H9 (cell line): ENCODE measurements around the gene EIF6. TPM values are rescaled to one million over a fixed set of nuclear protein-coding genes. Genes with fewer than 3 reads are reported as not detected.

ENCODE experiments used
- DNase-seq: peaks from one replicate; pipeline ENCODE4 v3.0.0-alpha.2; 2017
- H2AFZ ChIP-seq: one replicate; pipeline ENCODE4 v1.6.1; 2013; ENCODE audit warnings: mild to moderate bottlenecking, low read length, control low read depth, moderate library complexity
- H2AK5ac ChIP-seq: 2 replicates; pipeline ENCODE4 v1.6.1; 2013; ENCODE audit warnings: low read length, control low read depth, mixed read lengths; ENCODE audit not compliant: insufficient read length
- H2BK120ac ChIP-seq: one replicate; pipeline ENCODE4 v1.6.1; 2013; ENCODE audit warnings: low read depth, mild to moderate bottlenecking, low read length, control low read depth, inconsistent platforms; ENCODE audit not compliant: poor library complexity, severe bottlenecking
- H2BK12ac ChIP-seq: 2 replicates; pipeline ENCODE4 v1.6.1; 2013; ENCODE audit warnings: low read length, control low read depth, mixed read lengths, low read depth; ENCODE audit not compliant: insufficient read length
- H2BK15ac ChIP-seq: 2 replicates; pipeline ENCODE4 v1.6.1; 2013; ENCODE audit warnings: low read depth, low read length, control low read depth
- H2BK20ac ChIP-seq: one replicate; pipeline ENCODE4 v1.6.1; 2013; ENCODE audit warnings: low read depth, mild to moderate bottlenecking, low read length, control low read depth, inconsistent platforms; ENCODE audit not compliant: poor library complexity, severe bottlenecking
- H2BK5ac ChIP-seq: 2 replicates; pipeline ENCODE4 v1.6.1; 2013; ENCODE audit warnings: low read length, control low read depth, mixed read lengths; ENCODE audit not compliant: insufficient read length
- H3K14ac ChIP-seq: 2 replicates; pipeline ENCODE4 v1.6.1; 2013; ENCODE audit warnings: low read length, control low read depth; ENCODE audit not compliant: insufficient read depth
- H3K18ac ChIP-seq: 2 replicates; pipeline ENCODE4 v1.6.1; 2013; ENCODE audit warnings: low read depth, mild to moderate bottlenecking, mixed read lengths, low read length, control low read depth; ENCODE audit not compliant: insufficient read length
- H3K23ac ChIP-seq: 2 replicates; pipeline ENCODE4 v1.6.1; 2013; ENCODE audit warnings: low read length, control low read depth, mixed read lengths, low read depth; ENCODE audit not compliant: insufficient read length
- H3K23me2 ChIP-seq: 2 replicates; pipeline ENCODE4 v1.6.1; 2013; ENCODE audit warnings: low read depth, mild to moderate bottlenecking, mixed read lengths, low read length, control low read depth; ENCODE audit not compliant: insufficient read length, poor library complexity, severe bottlenecking
- H3K27ac ChIP-seq: 2 replicates; pipeline ENCODE4 v1.5.1; 2013; ENCODE audit warnings: low read length, control low read depth, mixed read lengths, low read depth; ENCODE audit not compliant: insufficient read length
- H3K27me3 ChIP-seq: 2 replicates; pipeline ENCODE4 v1.6.1; 2013; ENCODE audit warnings: low read length, control low read depth, inconsistent platforms; ENCODE audit not compliant: insufficient read depth
- H3K4ac ChIP-seq: 2 replicates; pipeline ENCODE4 v1.6.1; 2013; ENCODE audit warnings: low read depth, mild to moderate bottlenecking, control low read depth, inconsistent platforms, low read length, moderate library complexity
- H3K4me1 ChIP-seq: 2 replicates; pipeline ENCODE4 v1.6.1; 2013; ENCODE audit warnings: low read length, control low read depth, inconsistent platforms; ENCODE audit not compliant: insufficient read depth
- H3K4me2 ChIP-seq: 2 replicates; pipeline ENCODE4 v1.6.1; 2013; ENCODE audit warnings: low read length, control low read depth, mixed read lengths; ENCODE audit not compliant: insufficient read length, insufficient read depth
- H3K56ac ChIP-seq: 2 replicates; pipeline ENCODE4 v1.6.1; 2013; ENCODE audit warnings: low read depth, mild to moderate bottlenecking, mixed read lengths, low read length, control low read depth; ENCODE audit not compliant: insufficient read length
- H3K79me1 ChIP-seq: 2 replicates; pipeline ENCODE4 v1.6.1; 2013; ENCODE audit warnings: low read depth, mild to moderate bottlenecking, moderate library complexity, low read length, control low read depth, inconsistent platforms; ENCODE audit not compliant: insufficient read depth, poor library complexity, severe bottlenecking
- H3K79me2 ChIP-seq: 2 replicates; pipeline ENCODE4 v1.6.1; 2013; ENCODE audit warnings: low read length, control low read depth, inconsistent platforms; ENCODE audit not compliant: insufficient read depth
- H3K9ac ChIP-seq: 2 replicates; pipeline ENCODE4 v1.6.1; 2013; ENCODE audit warnings: low read length, control low read depth, mixed read lengths; ENCODE audit not compliant: insufficient read length; ENCODE audit errors: extremely low read depth
- H3K9me3 ChIP-seq: one replicate; pipeline ENCODE4 v1.6.1; 2013; ENCODE audit warnings: low read depth, low read length, inconsistent platforms; ENCODE audit not compliant: control insufficient read depth
- H3T11ph ChIP-seq: one replicate; pipeline ENCODE4 v1.6.1; 2013; ENCODE audit warnings: mild to moderate bottlenecking, low read length, control low read depth, inconsistent platforms
- H4K20me1 ChIP-seq: one replicate; pipeline ENCODE4 v1.6.1; 2013; ENCODE audit not compliant: control insufficient read depth, insufficient read length, insufficient read depth
- H4K5ac ChIP-seq: 2 replicates; pipeline ENCODE4 v1.6.1; 2013; ENCODE audit warnings: low read depth, mild to moderate bottlenecking, mixed read lengths, low read length, control low read depth; ENCODE audit not compliant: insufficient read length
- H4K8ac ChIP-seq: replicated peaks from 2 replicates; pipeline ENCODE4 v1.6.1; 2013; ENCODE audit warnings: low read length, control low read depth, mixed read lengths, low read depth; ENCODE audit not compliant: insufficient read length
- H4K91ac ChIP-seq: 2 replicates; pipeline ENCODE4 v1.6.1; 2013; ENCODE audit warnings: low read depth, mild to moderate bottlenecking, moderate library complexity, mixed read lengths, low read length, control low read depth; ENCODE audit not compliant: insufficient read length
- H3K27ac Mint-ChIP-seq, 3 experiments: 2 replicates in 2 of 3; 3 replicates in 1 of 3; pipeline ENCODE4 v1.8.0; 2020 to 2021; ENCODE audit warnings: mixed read lengths in 3 of 3, mild to moderate bottlenecking in 1 of 3, moderate library complexity in 1 of 3
- H3K27me3 Mint-ChIP-seq: 2 replicates; pipeline ENCODE4 v1.8.0; 2021; ENCODE audit warnings: low read depth, mild to moderate bottlenecking, moderate library complexity, mixed read lengths
- H3K36me3 Mint-ChIP-seq, 3 experiments: 2 replicates in 2 of 3; 3 replicates in 1 of 3; pipeline ENCODE4 v1.8.0; 2020 to 2021; ENCODE audit warnings: low read depth in 3 of 3, mixed read lengths in 3 of 3; ENCODE audit not compliant: insufficient read depth in 1 of 3
- H3K4me1 Mint-ChIP-seq, 2 experiments: 2 replicates each; pipeline ENCODE4 v1.8.0; 2020; ENCODE audit warnings: mixed read lengths in 2 of 2
- H3K4me3 Mint-ChIP-seq, 2 experiments: 2 replicates in 1 of 2; 3 replicates in 1 of 2; pipeline ENCODE4 v1.8.0; 2020 to 2021; ENCODE audit warnings: mild to moderate bottlenecking in 2 of 2, mixed read lengths in 2 of 2, moderate library complexity in 1 of 2
- H3K9me3 Mint-ChIP-seq, 2 experiments: 2 replicates in 1 of 2; 3 replicates in 1 of 2; pipeline ENCODE4 v1.8.0; 2020; ENCODE audit warnings: mild to moderate bottlenecking in 2 of 2, mixed read lengths in 2 of 2, moderate library complexity in 1 of 2
- WGBS: extraction: QIAGEN DNeasy Blood & Tissue Kit; methylation state at CpG from one replicate; pipeline ENCODE4 v1.1.7; 2013; ENCODE audit warnings: missing lambda C conversion rate, low lambda C conversion rate, mixed read lengths; ENCODE audit not compliant: insufficient read length; ENCODE audit errors: extremely low coverage; 5-methylcytosine and 5-hydroxymethylcytosine counted together
- total RNA-seq: library from RNA; stranded (reverse); gene quantifications from 2 replicates; pipeline ENCODE4 v1.2.1, GENCODE V29; 2021
- TF ChIP-seq, protein P1 (sequence below): fragments of 200-600 bp; sonication (generic); conservative IDR thresholded peaks from 3 replicates; pipeline ENCODE4 v1.8.0; 2021; ENCODE audit warnings: antibody characterized with exemption, mild to moderate bottlenecking

The EIF6 gene
- total RNA-seq, 1 experiment from 2014 or later, result 150 TPM

DNA sequence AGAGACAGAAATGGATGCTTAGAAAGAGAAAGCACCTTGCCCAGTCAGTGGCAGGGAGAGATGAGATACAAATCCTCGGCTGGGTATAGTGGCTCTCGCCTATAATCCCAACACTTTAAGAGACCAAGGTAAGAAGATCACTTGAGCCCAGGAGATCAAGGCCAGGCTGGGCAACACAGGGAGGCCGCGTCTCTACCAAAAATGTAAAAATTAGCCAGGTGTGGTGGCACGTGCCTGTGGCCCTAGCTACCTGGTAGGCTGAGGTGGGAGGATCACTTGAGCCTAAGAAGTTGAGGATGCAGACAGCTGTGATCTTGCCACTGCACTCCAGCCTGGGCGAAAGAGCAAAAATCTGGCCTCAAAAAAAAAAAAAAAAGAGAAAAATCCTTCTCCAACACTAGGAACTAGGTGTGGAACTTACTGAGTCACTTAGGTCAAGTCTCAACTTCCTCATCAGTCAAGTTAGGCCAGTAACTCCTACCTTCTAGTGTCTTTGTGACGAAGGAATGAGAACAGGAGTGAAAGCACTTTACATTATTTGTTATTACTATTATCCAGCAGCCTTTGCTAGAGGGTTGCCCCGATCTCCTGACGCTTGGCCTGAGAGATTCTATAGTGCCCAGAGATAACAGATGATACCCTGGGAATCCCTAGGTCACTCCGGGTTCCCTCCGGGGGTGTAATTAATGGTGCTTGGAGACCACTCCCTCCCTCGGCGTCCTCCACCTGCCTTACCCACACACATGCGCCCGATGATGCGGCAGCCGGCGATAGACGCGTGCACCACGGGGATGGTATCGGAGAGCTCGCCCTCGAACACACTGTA, 918 bp downstream of the EIF6 start:
- Histone ChIP-seq H2BK20ac (no peak overlapping the region), H3K27me3 (no peaks in the 10 kb centered on the region), H3K4me2 (peak overlapping the region; percentile 93), H4K20me1 (no peaks in the 10 kb centered on the region), H3K56ac (no peak overlapping the region), H3K79me2 (peaks cover 11% of the 10 kb centered on the region), H3K23ac (no peak overlapping the region), H3K18ac (peak overlapping the region; percentile 66), H3T11ph (no peak overlapping the region), H3K14ac (peak overlapping the region; percentile 83), H2BK5ac (no peak overlapping the region), H3K79me1 (no peaks in the 10 kb centered on the region), H3K9ac (peak overlapping the region; percentile 83), H2BK12ac (no peak overlapping the region), H3K27ac (no peak overlapping the region), H3K4ac (no peak overlapping the region), H3K9me3 (no peaks in the 10 kb centered on the region), H3K23me2 (peaks cover 4% of the 10 kb centered on the region), H2AK5ac (no peak overlapping the region), H4K8ac (no peak overlapping the region), H4K91ac (no peak overlapping the region), H4K5ac (no peak overlapping the region), H2BK15ac (no peak overlapping the region), H2BK120ac (no peak overlapping the region), H3K4me1 (peaks cover 7% of the 10 kb centered on the region), H2AFZ (no peak overlapping the region)
- DNase-seq, result no peak
- Mint-ChIP-seq H3K9me3 (no peaks in the 10 kb centered on the region), H3K36me3 (peaks cover 23 to 47% (median 47%) of the 10 kb centered on the region in 3 experiments), H3K4me3 (peak overlapping the region; percentile 88 to 96), H3K27ac (peak overlapping the region; percentile 87 to 93 (median 91)), H3K4me1 (peaks cover 18 to 20% of the 10 kb centered on the region in 2 experiments), H3K27me3 (no peaks in the 10 kb centered on the region; the same call in 1 of the 2 replicates)
- no CpG with 5 or more reads among the region's 24 CpGs for WGBS
- TF ChIP-seq, protein P1, sequence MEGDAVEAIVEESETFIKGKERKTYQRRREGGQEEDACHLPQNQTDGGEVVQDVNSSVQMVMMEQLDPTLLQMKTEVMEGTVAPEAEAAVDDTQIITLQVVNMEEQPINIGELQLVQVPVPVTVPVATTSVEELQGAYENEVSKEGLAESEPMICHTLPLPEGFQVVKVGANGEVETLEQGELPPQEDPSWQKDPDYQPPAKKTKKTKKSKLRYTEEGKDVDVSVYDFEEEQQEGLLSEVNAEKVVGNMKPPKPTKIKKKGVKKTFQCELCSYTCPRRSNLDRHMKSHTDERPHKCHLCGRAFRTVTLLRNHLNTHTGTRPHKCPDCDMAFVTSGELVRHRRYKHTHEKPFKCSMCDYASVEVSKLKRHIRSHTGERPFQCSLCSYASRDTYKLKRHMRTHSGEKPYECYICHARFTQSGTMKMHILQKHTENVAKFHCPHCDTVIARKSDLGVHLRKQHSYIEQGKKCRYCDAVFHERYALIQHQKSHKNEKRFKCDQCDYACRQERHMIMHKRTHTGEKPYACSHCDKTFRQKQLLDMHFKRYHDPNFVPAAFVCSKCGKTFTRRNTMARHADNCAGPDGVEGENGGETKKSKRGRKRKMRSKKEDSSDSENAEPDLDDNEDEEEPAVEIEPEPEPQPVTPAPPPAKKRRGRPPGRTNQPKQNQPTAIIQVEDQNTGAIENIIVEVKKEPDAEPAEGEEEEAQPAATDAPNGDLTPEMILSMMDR, result no peak
